Gastroesophageal sphincter (tissue), 4 donors: ENCODE results near the gene DR1. TPM values are rescaled to one million over a fixed set of nuclear protein-coding genes. Genes with fewer than 3 reads are reported as not detected.

Experiments used
- ATAC-seq: fragments of 150-250 bp; one replicate; pipeline ENCODE4 v1.9.1; 2016; ENCODE audit warnings: mild to moderate bottlenecking, moderate library complexity
- H3K27ac ChIP-seq, 4 donors: fragments of 200-600 bp; sonication (generic) in 3 of 4; 1 replicate in 3 of 4; 2 replicates in 1 of 4; pipeline ENCODE4 v1.5.1; 2016 to 2019
- H3K27me3 ChIP-seq: fragments of 200-600 bp; sonication (generic); one replicate; pipeline ENCODE4 v1.5.1; 2019
- H3K36me3 ChIP-seq, 2 donors: fragments of 200-600 bp; sonication (generic); one replicate each; pipeline ENCODE4 v1.5.1; 2019; ENCODE audit warnings: control low read depth in 1 of 2
- H3K4me1 ChIP-seq, 3 donors: fragments of 200-600 bp; sonication (generic); 1 replicate in 2 of 3; 2 replicates in 1 of 3; pipeline ENCODE4 v1.5.1; 2016 to 2019; ENCODE audit warnings: control low read depth in 2 of 3
- H3K4me3 ChIP-seq, 2 donors: fragments of 200-600 bp; sonication (generic); one replicate each; pipeline ENCODE4 v1.5.1; 2019; ENCODE audit warnings: mild to moderate bottlenecking in 1 of 2, moderate library complexity in 1 of 2
- H3K9me3 ChIP-seq, 3 donors: fragments of 200-600 bp; sonication (generic); one replicate each; pipeline ENCODE4 v1.5.1; 2017 to 2019; ENCODE audit warnings: control low read depth in 2 of 3
- CTCF ChIP-seq, 4 experiments: fragments of 200-600 bp in 2 of 4; fragments of 450-650 bp in 2 of 4; sonication (generic) in 1 of 4; IDR thresholded peaks; one replicate each; pipeline ENCODE4 v1.5.1; 2017 to 2019; ENCODE audit warnings: antibody characterized with exemption in 4 of 4, mild to moderate bottlenecking in 2 of 4, moderate library complexity in 2 of 4
- EP300 ChIP-seq: sonication (generic); formaldehyde crosslinking; IDR thresholded peaks from one replicate; pipeline ENCODE4 v1.6.1; 2017; ENCODE audit warnings: antibody characterized with exemption, mild to moderate bottlenecking
- POLR2A ChIP-seq, 2 donors: fragments of 450-650 bp; IDR thresholded peaks; one replicate each; pipeline ENCODE4 v1.6.1; 2017; ENCODE audit warnings: antibody characterized with exemption in 2 of 2, mild to moderate bottlenecking in 2 of 2, moderate library complexity in 1 of 2
- POLR2AphosphoS5 ChIP-seq: sonication (generic); formaldehyde crosslinking; IDR thresholded peaks from one replicate; pipeline ENCODE4 v1.6.1; 2017; ENCODE audit warnings: antibody characterized with exemption
- WGBS, 2 donors: methylation state at CpG; one replicate each; pipeline ENCODE4 v1.1.5; 2018; ENCODE audit warnings: low coverage in 1 of 2; 5-methylcytosine and 5-hydroxymethylcytosine counted together
- total RNA-seq, 4 donors: library from RNA; depleted of rRNA; stranded (reverse); fragments of >200 nt; gene quantifications; one replicate each; pipeline ENCODE4 v1.1.0, GENCODE V29; 2016

Gene DR1
- 10 to 100 TPM; 35.0 to 38.6 (median 35.3) TPM for total RNA-seq

GRCh38 chr1:93345633-93346420, at the start of gene DR1:
TSS of gene DR1 (plus strand) at chr1:93345907. CDS start at chr1:93346646, 739 bp downstream.
- WGBS, 2 donors: 0% methylated on average over 9 of the region's 80 CpGs; no CpG with 5 or more reads in 1 of the 2 donors
- H3K4me3 ChIP-seq: peak within 1 kb of the TSS; percentile 77 to 84
- H3K27ac ChIP-seq: peak within 1 kb of the TSS; percentile 89 to 98 (median 91)
- no peaks in the 10 kb centered on the region for H3K9me3 ChIP-seq
- peaks cover 0 to 59% (median 4%) of the 10 kb centered on the region in 3 donors for H3K4me1 ChIP-seq
- peak; percentile 97 for ATAC-seq
- H3K36me3 ChIP-seq: no peaks in the 10 kb centered on the region
- no peaks in the 10 kb centered on the region for H3K27me3 ChIP-seq
- TF ChIP-seq POLR2A (IDR thresholded peaks at IDR 0.05) (peak; percentile 74 to 85), POLR2AphosphoS5 (peak; percentile 96), EP300 (no peak), CTCF (IDR thresholded peaks at IDR 0.05) (peak in 1 of 4 experiments; percentile 17)

GRCh38 chr1:93296555-93297154, 49.1 kb upstream of the DR1 start:
- no peaks in the 10 kb centered on the region for H3K27me3 ChIP-seq
- TF ChIP-seq POLR2A (IDR thresholded peaks at IDR 0.05) (no peak), EP300 (no peak), CTCF (IDR thresholded peaks at IDR 0.05) (no peak), POLR2AphosphoS5 (no peak)
- no peak overlapping the region for H3K4me3 ChIP-seq
- WGBS, 2 donors: 93 to 100% methylated on average over 2 of the region's 3 CpGs
- H3K27ac ChIP-seq: no peak overlapping the region
- no peak for ATAC-seq
- no peaks in the 10 kb centered on the region for H3K9me3 ChIP-seq
- peaks cover 0 to 33% of the 10 kb centered on the region in 2 donors for H3K36me3 ChIP-seq
- no peaks in the 10 kb centered on the region for H3K4me1 ChIP-seq

GRCh38 chr1:93301131-93301530, 44.6 kb upstream of the DR1 start:
- H3K4me3 ChIP-seq: no peak overlapping the region
- WGBS, 2 donors: 50 to 82% methylated on average over 1 of the region's 1 CpG
- H3K4me1 ChIP-seq: no peaks in the 10 kb centered on the region
- TF ChIP-seq EP300 (no peak), POLR2A (IDR thresholded peaks at IDR 0.05) (no peak)
- H3K9me3 ChIP-seq: no peaks in the 10 kb centered on the region
- no peak for ATAC-seq
- H3K27ac ChIP-seq: no peak overlapping the region
- H3K36me3 ChIP-seq: peaks cover 0 to 40% of the 10 kb centered on the region in 2 donors
- H3K27me3 ChIP-seq: no peaks in the 10 kb centered on the region

- ATAC-seq: no peak
- no peak overlapping the region for H3K27ac ChIP-seq
- H3K9me3 ChIP-seq: no peaks in the 10 kb centered on the region
- WGBS, 2 donors: 74 to 80% methylated on average over 4 to 5 of the region's 5 CpGs
- H3K36me3 ChIP-seq: peaks cover 0 to 34% of the 10 kb centered on the region in 2 donors
- no peaks in the 10 kb centered on the region for H3K27me3 ChIP-seq
- TF ChIP-seq POLR2AphosphoS5 (no peak), CTCF (IDR thresholded peaks at IDR 0.05) (no peak), EP300 (no peak)
- H3K4me3 ChIP-seq: no peak overlapping the region
- H3K4me1 ChIP-seq: no peaks in the 10 kb centered on the region
These were observed 43.6 kb upstream of the DR1 start for GRCh38 chr1:93302078-93302477.

- Histone ChIP-seq H3K27ac (no peak overlapping the region), H3K4me1 (no peaks in the 10 kb centered on the region), H3K36me3 (peaks cover 0 to 31% of the 10 kb centered on the region in 2 donors), H3K4me3 (no peak overlapping the region), H3K27me3 (no peaks in the 10 kb centered on the region), H3K9me3 (no peaks in the 10 kb centered on the region)
- 17 to 23% methylated on average over 2 of the region's 2 CpGs for WGBS, 2 donors
- TF ChIP-seq EP300: no peak
- peak; percentile 79 to 92 (median 86) for TF ChIP-seq CTCF (IDR thresholded peaks at IDR 0.05)
- no peak for ATAC-seq
These were observed 41.0 kb upstream of the DR1 start for GRCh38 chr1:93304716-93305138.
